Chondrocyte (in vitro differentiated cells): ENCODE data around the gene TRIM63. TPM values are rescaled to one million over a fixed set of nuclear protein-coding genes. Genes with fewer than 3 reads are reported as not detected.
"Not testable (repeated sequence)": the region's sequence is repeated elsewhere in the genome, so short reads cannot be mapped to it uniquely, and the experiment has no call there.

ENCODE experiments used
- DNase-seq: peaks from one replicate; pipeline ENCODE4 v3.0.0; 2021; ENCODE audit warnings: mixed read lengths, low spot score
- H3K27ac Mint-ChIP-seq: one replicate; pipeline ENCODE4 v1.8.0; 2021; ENCODE audit warnings: mild to moderate bottlenecking, moderate library complexity, mixed read lengths; ENCODE audit not compliant: unreplicated experiment
- H3K27me3 Mint-ChIP-seq: 2 replicates; pipeline ENCODE4 v1.8.0; 2021; ENCODE audit warnings: low read depth, mixed read lengths
- H3K36me3 Mint-ChIP-seq: 2 replicates; pipeline ENCODE4 v1.8.0; 2021; ENCODE audit warnings: low read depth, mixed read lengths
- H3K4me1 Mint-ChIP-seq: 2 replicates; pipeline ENCODE4 v1.8.0; 2021; ENCODE audit warnings: low read depth, mild to moderate bottlenecking, mixed read lengths
- H3K4me3 Mint-ChIP-seq: one replicate; pipeline ENCODE4 v1.8.0; 2021; ENCODE audit warnings: mild to moderate bottlenecking, moderate library complexity, mixed read lengths; ENCODE audit not compliant: unreplicated experiment
- H3K9me3 Mint-ChIP-seq: 2 replicates; pipeline ENCODE4 v1.8.0; 2021; ENCODE audit warnings: low read depth, mixed read lengths
- CTCF ChIP-seq: fragments of 200-600 bp; sonication (generic); IDR thresholded peaks from 2 replicates; pipeline ENCODE4 v1.5.0; 2021; ENCODE audit warnings: antibody characterized with exemption, mild to moderate bottlenecking, moderate library complexity
- total RNA-seq: library from RNA; stranded (reverse); gene quantifications from 3 replicates; pipeline ENCODE4 v1.2.1, GENCODE V29; 2021

Gene TRIM63
- total RNA-seq, 1 donor from 2014 or later: 0.70 TPM

GRCh38 chr1:26094076-26094669, 26.7 kb upstream of the TRIM63 start:
- no peak for TF ChIP-seq CTCF
- H3K27ac Mint-ChIP-seq: no peak overlapping the region

GRCh38 chr1:26093569-26093968, 26.1 kb upstream of the TRIM63 start:
- not testable (repeated sequence) for H3K27me3 Mint-ChIP-seq, H3K27ac Mint-ChIP-seq, H3K9me3 Mint-ChIP-seq, H3K4me3 Mint-ChIP-seq, DNase-seq, H3K36me3 Mint-ChIP-seq
- H3K4me1 Mint-ChIP-seq: peaks cover 16% of the 10 kb centered on the region

More at GRCh38 chr1:26094076-26094669, 26.7 kb upstream of the TRIM63 start:
- Mint-ChIP-seq H3K4me1 (peaks cover 16% of the 10 kb centered on the region), H3K9me3 (no peaks in the 10 kb centered on the region), H3K27me3 (peaks cover 8% of the 10 kb centered on the region), H3K36me3 (no peaks in the 10 kb centered on the region), H3K4me3 (no peak overlapping the region)
- no peak for DNase-seq

- DNase-seq: no peak
- Mint-ChIP-seq H3K27me3 (peaks cover 8% of the 10 kb centered on the region), H3K4me1 (peaks cover 8% of the 10 kb centered on the region), H3K9me3 (no peaks in the 10 kb centered on the region), H3K4me3 (no peak overlapping the region), H3K36me3 (no peaks in the 10 kb centered on the region), H3K27ac (no peak overlapping the region)
- TF ChIP-seq CTCF: no peak
Measured at GRCh38 chr1:26092422-26092821, 25.0 kb upstream of the TRIM63 start.

GRCh38 chr1:26090893-26091292, 23.5 kb upstream of the TRIM63 start:
- Mint-ChIP-seq H3K4me3 (no peak overlapping the region), H3K4me1 (peaks cover 6% of the 10 kb centered on the region), H3K36me3 (no peaks in the 10 kb centered on the region), H3K27ac (no peak overlapping the region), H3K27me3 (peaks cover 8% of the 10 kb centered on the region), H3K9me3 (no peaks in the 10 kb centered on the region)
- no peak for DNase-seq
- TF ChIP-seq CTCF: no peak

- TF ChIP-seq CTCF: no peak
- Mint-ChIP-seq H3K27me3 (peaks cover 18% of the 10 kb centered on the region), H3K4me1 (no peaks in the 10 kb centered on the region), H3K36me3 (no peaks in the 10 kb centered on the region), H3K9me3 (no peaks in the 10 kb centered on the region), H3K27ac (no peak overlapping the region), H3K4me3 (no peak overlapping the region)
- DNase-seq: no peak
Measured at GRCh38 chr1:26089125-26089524, 21.7 kb upstream of the TRIM63 start.

- no peaks in the 10 kb centered on the region for H3K36me3 Mint-ChIP-seq
Measured at GRCh38 chr1:26084844-26085243, 17.4 kb upstream of the TRIM63 start.

More at GRCh38 chr1:26084844-26085243, 17.4 kb upstream of the TRIM63 start:
- Mint-ChIP-seq H3K4me3 (no peak overlapping the region), H3K27ac (no peak overlapping the region), H3K4me1 (no peaks in the 10 kb centered on the region), H3K9me3 (no peaks in the 10 kb centered on the region), H3K27me3 (peaks cover 18% of the 10 kb centered on the region)
- TF ChIP-seq CTCF: no peak
- DNase-seq: no peak
